Mesenteric fat pad (tissue), 1 donor: ENCODE data around the gene AP1G2. TPM values are rescaled to one million over a fixed set of nuclear protein-coding genes. Genes with fewer than 3 reads are reported as not detected.

Experiments
- DNase-seq: peaks from one replicate; pipeline ENCODE4 v3.0.0-alpha.2; 2020; ENCODE audit warnings: low spot score
- total RNA-seq: library from RNA; stranded (reverse); fragmentation: NEBNext Ultra II Directional; extraction: Animal tissue kit (Norgen Biotek cat#: 25700); gene quantifications from one replicate; pipeline ENCODE4 v1.2.1, GENCODE V29; 2021
- donor health status: DM: yes; HTN: yes; CAD: no.

The AP1G2 gene
- total RNA-seq, 1 donor from 2014 or later: 32.8 TPM

- DNase-seq: no peak
Observed at GRCh38 chr14:23521785-23522640, 45.6 kb downstream of the AP1G2 start.

GRCh38 chr14:23520899-23521533, 46.6 kb downstream of the AP1G2 start:
- DNase-seq: no peak

- no peak for DNase-seq
Observed at GRCh38 chr14:23518709-23519108, 48.9 kb downstream of the AP1G2 start.

GRCh38 chr14:23517650-23518326, 49.8 kb downstream of the AP1G2 start:
- no peak for DNase-seq

- DNase-seq: no peak
Observed at GRCh38 chr14:23514644-23514957, 53.0 kb downstream of the AP1G2 start.

GRCh38 chr14:23513818-23514643, 53.6 kb downstream of the AP1G2 start:
- DNase-seq: no peak

- DNase-seq: no peak
Observed at GRCh38 chr14:23513005-23513817, 54.4 kb downstream of the AP1G2 start.

GRCh38 chr14:23512156-23512555, 55.4 kb downstream of the AP1G2 start:
- no peak for DNase-seq

Other genes with a start within 250 kb of the AP1G2 start
- gene PABPN1, start 246.3 kb downstream of the AP1G2 start, total RNA-seq: 129 TPM
- 7.0 TPM for gene SLC22A17, start 214.9 kb downstream of the AP1G2 start, total RNA-seq
- 15.5 TPM for gene EFS, start 202.6 kb downstream of the AP1G2 start, total RNA-seq
- gene IL25, start 195.0 kb downstream of the AP1G2 start, total RNA-seq: not detected
- gene CMTM5, start 190.7 kb downstream of the AP1G2 start, total RNA-seq: not detected
- not detected for gene MYH6, start 159.5 kb downstream of the AP1G2 start, total RNA-seq
- gene MYH7, start 132.1 kb downstream of the AP1G2 start, total RNA-seq: not detected
- 29.7 TPM for gene NGDN, start 98.1 kb downstream of the AP1G2 start, total RNA-seq
- 3.1 TPM for gene ZFHX2, start 16.0 kb downstream of the AP1G2 start, total RNA-seq
- gene THTPA, start 11.5 kb downstream of the AP1G2 start, total RNA-seq: 16.7 TPM
- gene JPH4, start 11.0 kb upstream of the AP1G2 start, total RNA-seq: 1.1 TPM
- gene DHRS2, start 68.6 kb upstream of the AP1G2 start, total RNA-seq: not detected